B cell (primary cell): Measurements from ENCODE around the gene SKIDA1.

ENCODE experiments used
- EZH2 ChIP-seq: IDR thresholded peaks from 2 replicates; pipeline ENCODE4 v1.6.1; 2012; ENCODE audit warnings: borderline replicate concordance, low read depth, mild to moderate bottlenecking, moderate library complexity, low read length; ENCODE audit not compliant: insufficient read depth, poor library complexity, severe bottlenecking
- TF ChIP-seq, protein P1 (sequence below): fragments of 200-600 bp; IDR thresholded peaks from one replicate; pipeline ENCODE4 v1.8.0; 2022; ENCODE audit warnings: antibody characterized with exemption, mild to moderate bottlenecking

DNA sequence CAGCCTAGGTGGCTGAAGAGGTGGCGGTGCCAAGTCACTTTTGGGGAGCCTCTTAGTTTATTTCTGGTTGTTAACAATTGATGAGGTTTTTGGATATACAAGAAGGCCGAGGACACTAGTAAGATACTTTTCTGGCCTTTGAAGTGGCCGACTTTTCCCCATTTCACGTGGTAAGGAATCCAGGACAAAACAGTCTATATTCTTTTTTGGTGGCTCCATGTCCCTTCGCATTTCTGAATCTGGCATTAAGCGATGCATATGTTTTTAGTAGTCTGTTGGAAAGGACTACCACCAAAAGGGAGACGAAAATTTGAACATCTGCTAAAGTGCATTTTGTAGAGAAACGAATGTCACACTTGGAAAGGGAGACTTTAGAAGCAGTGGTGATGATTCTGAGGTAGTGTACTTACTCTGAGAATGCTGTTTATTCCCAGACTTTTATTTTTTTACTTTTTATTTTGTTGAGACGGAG, 10.0 kb upstream of the SKIDA1 start:
- TF ChIP-seq, protein P1, sequence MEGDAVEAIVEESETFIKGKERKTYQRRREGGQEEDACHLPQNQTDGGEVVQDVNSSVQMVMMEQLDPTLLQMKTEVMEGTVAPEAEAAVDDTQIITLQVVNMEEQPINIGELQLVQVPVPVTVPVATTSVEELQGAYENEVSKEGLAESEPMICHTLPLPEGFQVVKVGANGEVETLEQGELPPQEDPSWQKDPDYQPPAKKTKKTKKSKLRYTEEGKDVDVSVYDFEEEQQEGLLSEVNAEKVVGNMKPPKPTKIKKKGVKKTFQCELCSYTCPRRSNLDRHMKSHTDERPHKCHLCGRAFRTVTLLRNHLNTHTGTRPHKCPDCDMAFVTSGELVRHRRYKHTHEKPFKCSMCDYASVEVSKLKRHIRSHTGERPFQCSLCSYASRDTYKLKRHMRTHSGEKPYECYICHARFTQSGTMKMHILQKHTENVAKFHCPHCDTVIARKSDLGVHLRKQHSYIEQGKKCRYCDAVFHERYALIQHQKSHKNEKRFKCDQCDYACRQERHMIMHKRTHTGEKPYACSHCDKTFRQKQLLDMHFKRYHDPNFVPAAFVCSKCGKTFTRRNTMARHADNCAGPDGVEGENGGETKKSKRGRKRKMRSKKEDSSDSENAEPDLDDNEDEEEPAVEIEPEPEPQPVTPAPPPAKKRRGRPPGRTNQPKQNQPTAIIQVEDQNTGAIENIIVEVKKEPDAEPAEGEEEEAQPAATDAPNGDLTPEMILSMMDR: no peak
- no peak for TF ChIP-seq EZH2
